K562 (cell line): ENCODE measurements around the gene HTR1A. TPM values are rescaled to one million over a fixed set of nuclear protein-coding genes. Genes with fewer than 3 reads are reported as not detected.

Source experiments
- ATAC-seq: fragments of 200-7000 bp; cut with Tn5 transposase; 3 replicates; pipeline ENCODE4 v1.9.1; 2020; ENCODE audit warnings: moderate library complexity
- BruUV-seq: library from RNA; stranded (reverse); fragments of 400-500 nt; replicated peaks from 2 replicates; lab custom pipeline; 2021; lab: Mats Ljungman, UMichigan
- CTCF ChIA-PET: fragments of 300-600 bp; formaldehyde crosslinking; extraction: SDS; loops from one replicate; lab custom pipeline; 2021; ENCODE audit warnings: low intra/inter-chr PET ratio; lab: Yijun Ruan, JAX
- POLR2A ChIA-PET: fragments of 300-600, 350-650 bp; sonication (Branson Sonifier 250); formaldehyde crosslinking; extraction: SDS; loops from one replicate; lab custom pipeline; 2021; ENCODE audit warnings: antibody characterized with exemption, inconsistent platforms; lab: Yijun Ruan, JAX
- DNase-seq, 4 experiments: peaks; one replicate each; pipeline versions ENCODE4 v3.0.0 to v3.0.0-alpha.2; 2011 to 2018; ENCODE audit warnings: low spot score in 3 of 4, mixed read lengths in 3 of 4; ENCODE audit errors: extremely low read depth in 1 of 4
- FAIRE-seq: peaks from 2 replicates; lab custom pipeline; 2011; peaks lifted over from hg19 to GRCh38; lab: Jason Lieb, UNC
- H2AFZ ChIP-seq: 2 replicates; pipeline ENCODE4 v1.6.0; 2011; ENCODE audit warnings: low read depth, low read length, control low read depth, inconsistent platforms
- H3K27ac ChIP-seq: fragments of 200-600 bp; 3 replicates; pipeline ENCODE4 v1.8.0; 2011; ENCODE audit warnings: low read depth, mild to moderate bottlenecking, control low read depth, inconsistent platforms, low read length, moderate library complexity, mixed read lengths; ENCODE audit errors: extremely low read depth
- H3K27me3 ChIP-seq, 2 experiments: fragments of 300-600 bp in 1 of 2; 2 replicates in 1 of 2; 3 replicates in 1 of 2; pipeline versions ENCODE4 v1.6.0 to v1.8.0; 2011; ENCODE audit warnings: inconsistent platforms in 2 of 2, low read length in 2 of 2, mild to moderate bottlenecking in 1 of 2, mixed read lengths in 1 of 2, moderate library complexity in 1 of 2; ENCODE audit not compliant: control insufficient read depth in 2 of 2, insufficient read depth in 2 of 2
- H3K36me3 ChIP-seq: fragments of 300-600 bp; 3 replicates; pipeline ENCODE4 v1.8.0; 2011; ENCODE audit warnings: mild to moderate bottlenecking, low read length, inconsistent platforms; ENCODE audit not compliant: control insufficient read depth, insufficient read depth
- H3K4me1 ChIP-seq, 2 experiments: fragments of 200-600 bp in 1 of 2; replicated peaks in 1 of 2; 2 replicates in 1 of 2; 3 replicates in 1 of 2; pipeline versions ENCODE4 v1.5.1 to v1.8.0; 2011; ENCODE audit warnings: inconsistent platforms in 2 of 2, low read length in 2 of 2, mild to moderate bottlenecking in 1 of 2, mixed read lengths in 1 of 2, moderate library complexity in 1 of 2; ENCODE audit not compliant: control insufficient read depth in 2 of 2, insufficient read depth in 2 of 2
- H3K4me2 ChIP-seq: 2 replicates; pipeline ENCODE4 v1.6.1; 2011; ENCODE audit warnings: low read length, control low read depth, inconsistent platforms, mixed read lengths; ENCODE audit not compliant: insufficient read depth
- H3K4me3 ChIP-seq: fragments of 200-600 bp; sonication (generic), shearing (Covaris generic); 2 replicates; pipeline ENCODE4 v1.5.1; 2016; ENCODE audit warnings: control low read depth, inconsistent platforms
- H3K79me2 ChIP-seq: fragments of 200-600 bp; 3 replicates; pipeline ENCODE4 v1.8.0; 2011; ENCODE audit warnings: low read length, inconsistent platforms; ENCODE audit not compliant: control insufficient read depth, insufficient read depth
- H3K9ac ChIP-seq, 2 experiments: 2 replicates each; pipeline versions ENCODE4 v1.6.0 to v1.6.1; 2011; ENCODE audit warnings: low read depth in 2 of 2, low read length in 2 of 2, control low read depth in 1 of 2, inconsistent platforms in 1 of 2, mild to moderate bottlenecking in 1 of 2, mixed read lengths in 1 of 2; ENCODE audit not compliant: insufficient read depth in 1 of 2
- H3K9me1 ChIP-seq: one replicate; pipeline ENCODE4 v1.6.0; 2011; ENCODE audit warnings: inconsistent platforms, mild to moderate bottlenecking, low read length, moderate library complexity; ENCODE audit not compliant: control insufficient read depth, insufficient read depth
- H3K9me3 ChIP-seq: replicated peaks from 2 replicates; pipeline ENCODE4 v1.5.1; 2011; ENCODE audit warnings: low read depth, low read length, inconsistent platforms; ENCODE audit not compliant: control insufficient read depth, insufficient read depth
- H4K20me1 ChIP-seq: replicated peaks from 2 replicates; pipeline ENCODE4 v1.6.1; 2011; ENCODE audit warnings: low read length, inconsistent platforms, mixed read lengths; ENCODE audit not compliant: control insufficient read depth, insufficient read depth
- BMI1 ChIP-seq: fragments of 150-350 bp; IDR thresholded peaks from 2 replicates; pipeline ENCODE4 v1.6.1; 2014; ENCODE audit warnings: low read length
- CAMTA2 ChIP-seq: fragments of 250-450 bp; sonication (Bioruptor Pico); conservative IDR thresholded peaks from 2 replicates; pipeline ENCODE4 v1.5.1; 2022
- DDX20 ChIP-seq: fragments of 450-650 bp; IDR thresholded peaks from 2 replicates; pipeline ENCODE4 v1.6.1; 2016; ENCODE audit warnings: missing genetic modification characterization, low read depth, mild to moderate bottlenecking, missing compliant biosample characterization, moderate library complexity
- FOXA3 ChIP-seq, 2 experiments: fragments of 450-650 bp in 1 of 2; sonication (generic) in 1 of 2; formaldehyde crosslinking; IDR thresholded peaks in 1 of 2; conservative IDR thresholded peaks in 1 of 2; 2 replicates each; pipeline versions ENCODE4 v1.4.0 to v1.8.0; 2020 to 2022; ENCODE audit warnings: mild to moderate bottlenecking in 2 of 2, missing genetic modification reagents in 1 of 2
- HCFC1 ChIP-seq: IDR thresholded peaks from 2 replicates; pipeline ENCODE4 v1.6.1; 2012; ENCODE audit warnings: low read depth, low read length, improper control_type of control experiment
- MAFG ChIP-seq: fragments of 450-650 bp; conservative IDR thresholded peaks from 2 replicates; pipeline ENCODE4 v1.6.1; 2016; ENCODE audit warnings: missing genetic modification characterization, missing compliant biosample characterization
- NR2C2 ChIP-seq, 2 experiments: fragments of 200-800 bp in 1 of 2; sonication (Bioruptor generic) in 1 of 2; sonication (generic) in 1 of 2; formaldehyde crosslinking in 1 of 2; IDR thresholded peaks; 2 replicates each; pipeline versions ENCODE4 v1.6.1 to v1.8.0; 2016 to 2022; ENCODE audit warnings: mild to moderate bottlenecking in 1 of 2, missing compliant biosample characterization in 1 of 2, missing genetic modification characterization in 1 of 2, missing genetic modification reagents in 1 of 2
- ZNF668 ChIP-seq: fragments of 250-450 bp; sonication (Bioruptor Pico); IDR thresholded peaks from 2 replicates; pipeline ENCODE4 v1.8.0; 2022; ENCODE audit warnings: mild to moderate bottlenecking, inconsistent platforms
- WGBS: fragments of 100-300 bp; shearing (Covaris generic); methylation state at CpG from one replicate; pipeline ENCODE4 v1.1.6; 2016; ENCODE audit warnings: low coverage, mixed read lengths; ENCODE audit not compliant: insufficient coverage; ENCODE audit errors: missing lambda C conversion rate; 5-methylcytosine and 5-hydroxymethylcytosine counted together
- in situ Hi-C: fragments of 300-500 bp; cut with MboI; formaldehyde crosslinking; loops from 4 replicates; pipeline ENCODE4 v1.15.0; 2018; ENCODE audit warnings: inconsistent platforms, mixed read lengths
- intact Hi-C: fragments of 100-400 bp; cut with micrococcal nuclease; formaldehyde crosslinking; loops from 2 replicates; pipeline ENCODE4 v1.14.2; 2022
- polyA plus RNA-seq, 8 experiments: library from polyadenylated mRNA; depleted of rRNA in 4 of 8; stranded (reverse) in 5 of 8; unstranded in 3 of 8; fragments of >200 nt; fragmentation: Nextera tagmentation in 2 of 8; fragmentation: Illumina TruSeq in 1 of 8; extraction: Ambion mirVana in 2 of 8; extraction: Trizol in 1 of 8; gene quantifications; 2 replicates each; pipeline versions ENCODE4 v1.2.1 to v1.2.3, GENCODE V29; 2011 to 2014; ENCODE audit warnings: inconsistent platforms in 1 of 8, missing spikeins in 1 of 8
- total RNA-seq, 7 experiments: library from RNA; depleted of rRNA in 6 of 7; stranded (reverse); fragments of >200 nt in 6 of 7; fragmentation: Illumina TruSeq in 2 of 7; extraction: Trizol in 2 of 7; gene quantifications; 2 replicates each; pipeline versions ENCODE4 v1.2.1 to v1.2.3, GENCODE V29; 2011 to 2021; ENCODE audit warnings: low replicate concordance in 1 of 7
- TF ChIP-seq, protein P1 (sequence below): fragments of 450-650 bp; formaldehyde crosslinking; conservative IDR thresholded peaks from 2 replicates; pipeline ENCODE4 v1.4.0; 2022; ENCODE audit warnings: mild to moderate bottlenecking, missing genetic modification characterization
- TF ChIP-seq, protein P2 (sequence below): sonication (generic); formaldehyde crosslinking; IDR thresholded peaks from 2 replicates; pipeline ENCODE4 v1.5.0; 2020; ENCODE audit warnings: missing genetic modification reagents
- TF ChIP-seq, protein P3 (sequence below): sonication (generic); formaldehyde crosslinking; IDR thresholded peaks from 2 replicates; pipeline ENCODE4 v1.9.0; 2022; ENCODE audit warnings: mild to moderate bottlenecking, missing genetic modification reagents
- TF ChIP-seq, protein P4 (sequence below): fragments of 250-450 bp; sonication (Bioruptor Pico); IDR thresholded peaks from 2 replicates; pipeline ENCODE4 v1.4.0; 2020; ENCODE audit warnings: mild to moderate bottlenecking

Gene HTR1A
- total and polyA plus RNA-seq, 9 of the 15 experiments (the other 6 are each of a cell fraction or from before 2014, with no cell fraction given), result not detected

DNA sequence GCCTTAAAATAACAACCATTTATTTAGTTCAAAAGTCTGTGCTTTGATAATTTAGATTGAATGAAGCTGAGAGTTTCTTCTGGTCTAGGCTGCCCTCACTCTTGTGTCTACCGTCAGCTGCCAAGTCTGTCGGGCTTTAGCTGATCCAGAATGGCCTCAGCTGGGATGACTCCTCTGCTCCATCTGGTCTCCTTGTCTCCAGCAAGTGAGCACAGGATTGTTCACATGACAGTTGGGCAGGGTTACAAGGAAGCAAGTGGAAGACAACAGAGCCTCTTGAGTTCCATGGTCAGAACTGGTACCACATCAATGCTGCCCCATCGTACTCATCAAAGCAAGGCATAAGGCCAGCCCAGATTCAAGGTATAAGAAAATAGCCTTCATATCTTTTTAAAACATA lies 9.0 kb downstream of the HTR1A start:
- BruUV-seq, result no TSS peak
- POLR2A ChIA-PET, result no interaction called here
- H4K20me1 ChIP-seq, result no peaks in the 10 kb centered on the region
- ATAC-seq (no peak), DNase-seq (no peak), FAIRE-seq (no peak)
- no peak overlapping the region for H2AFZ ChIP-seq
- no peak overlapping the region for H3K27ac ChIP-seq
- H3K9ac ChIP-seq, result no peak overlapping the region
- in situ Hi-C loops, result no loop called here
- H3K4me1 ChIP-seq, result no peaks in the 10 kb centered on the region
- no peak overlapping the region for H3K4me2 ChIP-seq
- TF ChIP-seq, protein P1, sequence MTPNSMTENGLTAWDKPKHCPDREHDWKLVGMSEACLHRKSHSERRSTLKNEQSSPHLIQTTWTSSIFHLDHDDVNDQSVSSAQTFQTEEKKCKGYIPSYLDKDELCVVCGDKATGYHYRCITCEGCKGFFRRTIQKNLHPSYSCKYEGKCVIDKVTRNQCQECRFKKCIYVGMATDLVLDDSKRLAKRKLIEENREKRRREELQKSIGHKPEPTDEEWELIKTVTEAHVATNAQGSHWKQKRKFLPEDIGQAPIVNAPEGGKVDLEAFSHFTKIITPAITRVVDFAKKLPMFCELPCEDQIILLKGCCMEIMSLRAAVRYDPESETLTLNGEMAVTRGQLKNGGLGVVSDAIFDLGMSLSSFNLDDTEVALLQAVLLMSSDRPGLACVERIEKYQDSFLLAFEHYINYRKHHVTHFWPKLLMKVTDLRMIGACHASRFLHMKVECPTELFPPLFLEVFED (CRISPR knock-in tag), result no peak
- TF ChIP-seq DDX20 (tag), result no peak
- TF ChIP-seq CAMTA2 (CRISPR knock-in tag), result no peak
- TF ChIP-seq NR2C2 (CRISPR knock-in tag; IDR thresholded peaks at IDR 0.05), result no peak
- no peak for TF ChIP-seq NR2C2 (tag; IDR thresholded peaks at IDR 0.05)
- intact Hi-C loops, result no loop called here
- CTCF ChIA-PET, result no interaction called here
- H3K4me3 ChIP-seq, result no peak overlapping the region
- H3K79me2 ChIP-seq, result no peaks in the 10 kb centered on the region
- WGBS, result 2% methylated on average over 3 of the region's 3 CpGs
- H3K36me3 ChIP-seq, result no peaks in the 10 kb centered on the region
- no peaks in the 10 kb centered on the region; the same call in 1 of the 2 replicates for H3K9me3 ChIP-seq
- H3K27me3 ChIP-seq, result no peaks in the 10 kb centered on the region
- no peaks in the 10 kb centered on the region for H3K9me1 ChIP-seq

DNA sequence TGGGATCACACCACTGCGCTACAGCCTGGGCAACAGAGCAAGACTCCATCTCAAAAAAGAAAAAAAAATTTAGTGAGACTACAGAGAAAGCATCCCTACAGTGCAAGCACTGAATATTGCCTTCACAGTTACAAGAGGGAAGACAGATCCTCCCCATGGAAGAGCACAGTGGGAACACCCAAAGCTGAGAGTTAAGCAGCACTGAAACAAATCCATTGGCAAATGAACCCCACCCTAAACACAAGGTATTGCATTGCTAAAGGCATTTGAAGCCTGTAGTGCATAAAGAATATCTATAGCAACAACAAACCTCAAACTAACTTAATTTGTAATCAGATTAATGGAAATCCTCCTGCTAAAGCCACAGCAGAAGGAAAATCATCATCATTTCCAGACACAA lies 27.1 kb downstream of the HTR1A start:
- 9% methylated on average over 1 of the region's 1 CpG for WGBS
- ChIA-PET POLR2A (no interaction called here), CTCF (no interaction called here)
- Histone ChIP-seq H3K36me3 (no peaks in the 10 kb centered on the region), H3K4me2 (no peak overlapping the region), H3K9me1 (no peaks in the 10 kb centered on the region), H3K9me3 (no peaks in the 10 kb centered on the region), H3K4me1 (no peaks in the 10 kb centered on the region), H3K79me2 (no peaks in the 10 kb centered on the region), H4K20me1 (no peaks in the 10 kb centered on the region), H3K27me3 (no peaks in the 10 kb centered on the region), H3K4me3 (no peak overlapping the region), H3K27ac (no peak overlapping the region), H2AFZ (no peak overlapping the region), H3K9ac (no peak overlapping the region)
- no TSS peak for BruUV-seq
- DNase-seq, result no peak
- intact Hi-C loops, result no loop called here
- ATAC-seq, result no peak
- in situ Hi-C loops, result no loop called here
- no peak for FAIRE-seq
- TF ChIP-seq HCFC1 (no peak), ZNF668 (CRISPR knock-in tag) (no peak), BMI1 (no peak), MAFG (tag) (no peak), DDX20 (tag) (no peak), FOXA3 (CRISPR knock-in tag; conservative IDR thresholded peaks at IDR 0.05 in 1 of 2, IDR thresholded peaks at IDR 0.05 in 1 of 2) (no peak)
- TF ChIP-seq, protein P2, sequence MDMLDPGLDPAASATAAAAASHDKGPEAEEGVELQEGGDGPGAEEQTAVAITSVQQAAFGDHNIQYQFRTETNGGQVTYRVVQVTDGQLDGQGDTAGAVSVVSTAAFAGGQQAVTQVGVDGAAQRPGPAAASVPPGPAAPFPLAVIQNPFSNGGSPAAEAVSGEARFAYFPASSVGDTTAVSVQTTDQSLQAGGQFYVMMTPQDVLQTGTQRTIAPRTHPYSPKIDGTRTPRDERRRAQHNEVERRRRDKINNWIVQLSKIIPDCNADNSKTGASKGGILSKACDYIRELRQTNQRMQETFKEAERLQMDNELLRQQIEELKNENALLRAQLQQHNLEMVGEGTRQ, result no peak
- TF ChIP-seq, protein P3, sequence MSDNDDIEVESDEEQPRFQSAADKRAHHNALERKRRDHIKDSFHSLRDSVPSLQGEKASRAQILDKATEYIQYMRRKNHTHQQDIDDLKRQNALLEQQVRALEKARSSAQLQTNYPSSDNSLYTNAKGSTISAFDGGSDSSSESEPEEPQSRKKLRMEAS, result no peak
- TF ChIP-seq, protein P4, sequence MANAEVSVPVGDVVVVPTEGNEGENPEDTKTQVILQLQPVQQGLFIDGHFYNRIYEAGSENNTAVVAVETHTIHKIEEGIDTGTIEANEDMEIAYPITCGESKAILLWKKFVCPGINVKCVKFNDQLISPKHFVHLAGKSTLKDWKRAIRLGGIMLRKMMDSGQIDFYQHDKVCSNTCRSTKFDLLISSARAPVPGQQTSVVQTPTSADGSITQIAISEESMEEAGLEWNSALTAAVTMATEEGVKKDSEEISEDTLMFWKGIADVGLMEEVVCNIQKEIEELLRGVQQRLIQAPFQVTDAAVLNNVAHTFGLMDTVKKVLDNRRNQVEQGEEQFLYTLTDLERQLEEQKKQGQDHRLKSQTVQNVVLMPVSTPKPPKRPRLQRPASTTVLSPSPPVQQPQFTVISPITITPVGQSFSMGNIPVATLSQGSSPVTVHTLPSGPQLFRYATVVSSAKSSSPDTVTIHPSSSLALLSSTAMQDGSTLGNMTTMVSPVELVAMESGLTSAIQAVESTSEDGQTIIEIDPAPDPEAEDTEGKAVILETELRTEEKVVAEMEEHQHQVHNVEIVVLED, result no peak
